VCaP (cell line): Measurements from ENCODE around the gene AKR7A2.
"Not testable (repeated sequence)": the region's sequence is repeated elsewhere in the genome, so short reads cannot be mapped to it uniquely, and the experiment has no call there.

Experiments used
- H3K27ac ChIP-seq: fragments of 450-650 bp; 2 replicates; pipeline ENCODE4 v1.5.1; 2017
- CTCF ChIP-seq: fragments of 450-650 bp; conservative IDR thresholded peaks from 2 replicates; pipeline ENCODE4 v1.5.1; 2017; ENCODE audit warnings: mild to moderate bottlenecking, moderate library complexity

Gene AKR7A2

GRCh38 chr1:19309123-19309813 is 2.7 kb downstream of the AKR7A2 start:
- no peak overlapping the region for H3K27ac ChIP-seq
- TF ChIP-seq CTCF, result no peak

- no peak for TF ChIP-seq CTCF
- no peak overlapping the region for H3K27ac ChIP-seq
These were observed 3.4 kb downstream of the AKR7A2 start for GRCh38 chr1:19308509-19308907.

GRCh38 chr1:19307794-19308508 is 4.0 kb downstream of the AKR7A2 start:
- TF ChIP-seq CTCF, result no peak
- H3K27ac ChIP-seq, result no peak overlapping the region

GRCh38 chr1:19306941-19307340 is 5.0 kb downstream of the AKR7A2 start:
- TF ChIP-seq CTCF, result no peak
- no peak overlapping the region for H3K27ac ChIP-seq

- H3K27ac ChIP-seq, result no peak overlapping the region
- no peak for TF ChIP-seq CTCF
These were observed 6.1 kb downstream of the AKR7A2 start for GRCh38 chr1:19305880-19306279.

GRCh38 chr1:19304081-19304480 is 7.9 kb downstream of the AKR7A2 start:
- not testable (repeated sequence) for H3K27ac ChIP-seq

GRCh38 chr1:19300211-19300610 is 11.7 kb downstream of the AKR7A2 start:
- H3K27ac ChIP-seq, result no peak overlapping the region

More at GRCh38 chr1:19300211-19300610, 11.7 kb downstream of the AKR7A2 start:
- no peak for TF ChIP-seq CTCF
